PFSK-1 (cell line): ENCODE measurements around the gene CFAP20DC.

Source experiments
- FOXP2 ChIP-seq: optimal IDR thresholded peaks from 2 replicates; pipeline ENCODE3; 2011; ENCODE audit warnings: borderline replicate concordance, control low read depth, inconsistent platforms; ENCODE audit not compliant: insufficient read depth; ENCODE audit errors: extremely low read length, extremely low read depth
- POLR2AphosphoS5 ChIP-seq: IDR thresholded peaks from 2 replicates; pipeline ENCODE4 v1.6.1; 2012; ENCODE audit warnings: low read depth, mild to moderate bottlenecking, control low read depth, low read length, moderate library complexity
- REST ChIP-seq, 2 experiments: IDR thresholded peaks; 2 replicates each; pipeline versions ENCODE4 v1.6.1 to v1.8.0; 2011 to 2012; ENCODE audit warnings: low read depth in 2 of 2, low read length in 2 of 2, control low read depth in 1 of 2, inconsistent platforms in 1 of 2, mild to moderate bottlenecking in 1 of 2, moderate library complexity in 1 of 2; ENCODE audit not compliant: insufficient read depth in 1 of 2
- SIN3A ChIP-seq: IDR thresholded peaks from 2 replicates; pipeline ENCODE4 v1.6.1; 2012; ENCODE audit warnings: mild to moderate bottlenecking, low read length, moderate library complexity, borderline replicate concordance; ENCODE audit not compliant: insufficient read depth
- TAF1 ChIP-seq: IDR thresholded peaks from 2 replicates; pipeline ENCODE4 v1.6.1; 2012; ENCODE audit warnings: low read length, control low read depth, borderline replicate concordance; ENCODE audit not compliant: insufficient read depth

CFAP20DC gene

DNA sequence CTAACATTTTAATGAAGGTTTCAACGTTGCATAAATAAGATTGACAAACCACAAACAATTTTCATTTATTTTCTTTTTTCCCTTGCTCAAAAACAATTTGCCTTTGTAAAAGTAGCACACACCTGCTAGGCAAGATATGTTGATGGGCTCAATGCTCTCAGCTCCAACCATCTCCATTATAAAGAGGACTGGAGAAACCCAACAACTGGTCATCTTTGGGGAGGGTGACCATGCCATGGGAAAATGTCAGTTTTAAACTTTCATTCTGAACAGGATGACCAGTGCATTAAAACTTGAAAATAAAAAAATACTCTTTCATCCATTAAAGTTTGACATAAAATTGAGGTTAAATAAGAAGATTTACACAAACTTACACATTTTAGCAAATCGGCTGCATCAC, 183.7 kb downstream of the CFAP20DC start:
- no peak for TF ChIP-seq TAF1
- no peak for TF ChIP-seq REST (IDR thresholded peaks at IDR 0.05; ENCODE audit: insufficient read depth in 1 of 2, low read depth in 2 of 2, low read length in 2 of 2)
- no peak for TF ChIP-seq POLR2AphosphoS5
- no peak for TF ChIP-seq FOXP2
- no peak for TF ChIP-seq SIN3A

- no peak for TF ChIP-seq FOXP2
- TF ChIP-seq SIN3A = no peak
- no peak for TF ChIP-seq REST (IDR thresholded peaks at IDR 0.05; ENCODE audit: insufficient read depth in 1 of 2, low read depth in 2 of 2, low read length in 2 of 2)
- TF ChIP-seq TAF1 = no peak
- TF ChIP-seq POLR2AphosphoS5 = no peak
Measured at GRCh38 chr3:58864480-58864879, 185.3 kb downstream of the CFAP20DC start.

DNA sequence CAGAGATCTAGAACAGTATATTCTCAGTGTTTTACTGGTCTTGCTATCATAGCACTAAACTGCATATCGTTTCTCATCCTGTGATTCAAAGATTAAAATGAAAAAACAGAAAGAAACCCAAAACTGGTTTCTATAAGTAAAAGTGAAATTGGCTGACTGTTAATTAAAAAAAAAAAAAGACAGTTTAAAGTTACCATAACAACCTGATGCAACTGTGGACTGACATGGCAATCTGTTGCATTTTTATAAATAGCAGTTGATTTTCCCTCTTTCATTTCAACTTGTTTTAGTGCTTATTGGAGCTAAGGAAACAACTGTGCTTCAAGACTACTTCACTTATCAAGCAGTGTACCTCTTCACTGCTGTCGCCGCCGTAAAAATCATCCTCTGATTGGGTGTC, 186.6 kb downstream of the CFAP20DC start:
- TF ChIP-seq SIN3A = no peak
- TF ChIP-seq POLR2AphosphoS5 = no peak
- no peak for TF ChIP-seq TAF1
- no peak for TF ChIP-seq REST (IDR thresholded peaks at IDR 0.05; ENCODE audit: insufficient read depth in 1 of 2, low read depth in 2 of 2, low read length in 2 of 2)
- TF ChIP-seq FOXP2 = no peak

DNA sequence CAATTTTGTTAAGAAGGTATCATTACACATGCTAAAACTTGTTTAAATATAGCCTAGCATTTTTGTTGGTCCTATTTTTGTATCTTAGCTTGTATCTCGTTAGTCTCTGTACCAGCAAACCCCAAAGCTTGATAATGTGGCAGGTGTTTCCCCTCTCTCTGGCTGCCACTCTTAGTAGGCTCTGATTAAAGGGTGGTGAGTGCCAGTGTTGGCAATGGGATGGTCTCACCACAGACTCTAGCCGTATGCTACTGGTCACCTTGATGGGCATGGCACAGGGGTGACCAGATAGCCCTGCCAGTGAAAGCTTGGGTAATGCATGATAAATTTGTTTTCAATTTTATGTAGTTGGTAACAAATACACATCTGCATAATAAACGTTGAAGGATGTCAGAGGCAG, 188.3 kb downstream of the CFAP20DC start:
- no peak for TF ChIP-seq SIN3A
- no peak for TF ChIP-seq POLR2AphosphoS5
- no peak for TF ChIP-seq TAF1
- no peak for TF ChIP-seq FOXP2
- no peak for TF ChIP-seq REST (IDR thresholded peaks at IDR 0.05; ENCODE audit: insufficient read depth in 1 of 2, low read depth in 2 of 2, low read length in 2 of 2)

- TF ChIP-seq POLR2AphosphoS5 = no peak
- TF ChIP-seq FOXP2 = no peak
- TF ChIP-seq TAF1 = no peak
- no peak for TF ChIP-seq SIN3A
- no peak for TF ChIP-seq REST (IDR thresholded peaks at IDR 0.05; ENCODE audit: insufficient read depth in 1 of 2, low read depth in 2 of 2, low read length in 2 of 2)
Measured at GRCh38 chr3:58858126-58858525, 191.7 kb downstream of the CFAP20DC start.
